ENCODE data around the gene YARS2.

Gene YARS2

DNA sequence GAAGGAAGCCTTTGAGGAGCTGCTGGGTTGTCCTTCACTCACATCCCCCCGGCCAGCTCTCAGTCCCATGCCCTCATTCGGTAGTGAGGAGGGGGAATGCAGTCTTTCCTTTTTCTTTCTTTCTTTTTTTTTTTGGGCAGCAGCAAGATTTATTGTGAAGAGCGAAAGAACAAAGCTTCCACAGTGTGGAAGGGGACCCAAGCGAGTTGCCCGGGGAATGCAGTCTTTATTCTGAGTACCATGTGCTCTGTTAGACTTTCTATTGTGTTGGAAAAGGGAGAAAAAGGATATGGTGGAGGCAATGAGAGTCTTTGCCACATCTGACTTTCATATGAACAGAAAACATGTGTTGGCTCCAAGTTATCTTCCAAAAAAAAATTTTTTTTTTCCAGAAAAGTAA is 29.9 kb upstream of the YARS2 start:
- TF ChIP-seq, protein P1, sequence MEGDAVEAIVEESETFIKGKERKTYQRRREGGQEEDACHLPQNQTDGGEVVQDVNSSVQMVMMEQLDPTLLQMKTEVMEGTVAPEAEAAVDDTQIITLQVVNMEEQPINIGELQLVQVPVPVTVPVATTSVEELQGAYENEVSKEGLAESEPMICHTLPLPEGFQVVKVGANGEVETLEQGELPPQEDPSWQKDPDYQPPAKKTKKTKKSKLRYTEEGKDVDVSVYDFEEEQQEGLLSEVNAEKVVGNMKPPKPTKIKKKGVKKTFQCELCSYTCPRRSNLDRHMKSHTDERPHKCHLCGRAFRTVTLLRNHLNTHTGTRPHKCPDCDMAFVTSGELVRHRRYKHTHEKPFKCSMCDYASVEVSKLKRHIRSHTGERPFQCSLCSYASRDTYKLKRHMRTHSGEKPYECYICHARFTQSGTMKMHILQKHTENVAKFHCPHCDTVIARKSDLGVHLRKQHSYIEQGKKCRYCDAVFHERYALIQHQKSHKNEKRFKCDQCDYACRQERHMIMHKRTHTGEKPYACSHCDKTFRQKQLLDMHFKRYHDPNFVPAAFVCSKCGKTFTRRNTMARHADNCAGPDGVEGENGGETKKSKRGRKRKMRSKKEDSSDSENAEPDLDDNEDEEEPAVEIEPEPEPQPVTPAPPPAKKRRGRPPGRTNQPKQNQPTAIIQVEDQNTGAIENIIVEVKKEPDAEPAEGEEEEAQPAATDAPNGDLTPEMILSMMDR (IDR thresholded peaks at IDR 0.05; ENCODE audit: low read depth, low read length) = no peak
- no peak overlapping the region for H3K4me3 ChIP-seq (ENCODE audit: low read depth, low read length)

DNA sequence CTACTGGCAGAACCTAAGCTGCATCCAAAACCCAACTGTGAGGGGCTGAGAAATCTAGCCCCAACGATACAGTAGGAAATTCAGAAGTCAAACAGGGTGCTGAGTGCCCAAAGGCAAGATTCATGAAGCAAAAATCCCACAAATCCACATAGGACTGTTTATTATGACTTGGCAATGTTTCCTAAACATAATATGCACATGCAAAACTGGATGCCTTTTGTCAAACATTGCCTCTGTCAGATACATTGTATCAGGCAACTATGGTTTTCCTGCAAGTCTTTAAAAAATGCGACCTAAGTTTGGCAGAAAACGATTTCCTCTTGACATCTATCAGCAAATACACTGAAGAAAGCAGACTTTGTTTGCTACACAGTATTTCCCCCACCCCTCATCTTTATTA is 27.3 kb upstream of the YARS2 start:
- TF ChIP-seq, protein P1 (IDR thresholded peaks at IDR 0.05; ENCODE audit: low read depth, low read length) = no peak
- no peak overlapping the region for H3K4me3 ChIP-seq (ENCODE audit: low read depth, low read length)

DNA sequence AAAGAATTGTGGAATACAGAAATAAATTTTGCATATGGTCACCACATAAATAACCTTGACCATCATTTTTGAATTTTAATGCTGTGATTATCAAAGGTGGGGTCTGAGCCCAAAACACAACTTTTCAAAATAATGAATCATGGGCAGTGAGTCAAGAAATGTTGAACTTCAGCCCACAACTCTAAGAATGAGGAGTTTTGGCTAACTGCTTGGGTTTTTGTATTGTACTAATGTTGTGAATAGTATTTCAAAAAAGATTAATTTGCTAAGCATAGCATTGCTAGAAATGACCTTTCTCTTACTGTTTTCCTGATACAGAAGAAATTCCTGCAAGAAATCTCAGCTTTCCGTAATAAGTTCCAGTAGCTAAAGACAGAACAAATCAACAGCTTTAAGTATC is 24.4 kb upstream of the YARS2 start:
- TF ChIP-seq, protein P1 (IDR thresholded peaks at IDR 0.05; ENCODE audit: low read depth, low read length) = no peak
- H3K4me3 ChIP-seq (ENCODE audit: low read depth, low read length) = no peak overlapping the region

GRCh38 chr12:32777691-32778175 is 22.0 kb upstream of the YARS2 start:
- no peak overlapping the region for H3K4me3 ChIP-seq (ENCODE audit: low read depth, low read length)
- TF ChIP-seq, protein P1 (IDR thresholded peaks at IDR 0.05; ENCODE audit: low read depth, low read length) = no peak

DNA sequence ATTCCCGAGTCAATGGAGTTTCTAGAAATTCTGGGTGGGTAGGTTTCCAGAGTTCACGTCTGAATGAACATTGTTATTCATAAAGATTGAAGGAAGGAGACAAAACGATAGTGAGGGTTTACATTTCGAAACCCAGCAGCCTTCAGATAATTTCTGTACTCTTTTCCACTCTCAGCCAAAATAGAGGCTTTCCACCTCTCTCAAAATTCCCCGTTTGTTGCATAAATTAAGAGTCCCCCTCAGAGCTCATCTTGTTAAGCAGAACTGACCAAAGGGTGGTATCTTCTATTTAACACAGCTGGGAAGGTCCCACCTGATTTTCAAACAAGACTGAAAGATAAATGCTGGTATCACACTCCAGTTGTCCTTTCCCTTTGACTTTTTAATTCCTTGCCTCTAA is 21.5 kb upstream of the YARS2 start:
- TF ChIP-seq, protein P1 (IDR thresholded peaks at IDR 0.05; ENCODE audit: low read depth, low read length) = no peak
- no peak overlapping the region for H3K4me3 ChIP-seq (ENCODE audit: low read depth, low read length)

- TF ChIP-seq, protein P1 (IDR thresholded peaks at IDR 0.05; ENCODE audit: low read depth, low read length) = no peak
Measured at GRCh38 chr12:32776258-32776657, 20.6 kb upstream of the YARS2 start.

GRCh38 chr12:32773691-32774090 is 18.0 kb upstream of the YARS2 start:
- TF ChIP-seq, protein P1 (IDR thresholded peaks at IDR 0.05; ENCODE audit: low read depth, low read length) = no peak
- H3K4me3 ChIP-seq (ENCODE audit: low read depth, low read length) = no peak overlapping the region

More at GRCh38 chr12:32776258-32776657, 20.6 kb upstream of the YARS2 start:
- no peak overlapping the region for H3K4me3 ChIP-seq (ENCODE audit: low read depth, low read length)

All from WI38 (cell line).